Tibial artery (tissue), 4 donors: ENCODE data around the gene GP1BA.

ENCODE experiments used
- DNase-seq, 2 donors: peaks; one replicate each; pipeline ENCODE4 v3.0.0-alpha.2; 2019
- H3K27ac ChIP-seq, 2 donors: fragments of 200-600 bp; sonication (generic) in 1 of 2; 1 replicate in 1 of 2; 2 replicates in 1 of 2; pipeline ENCODE4 v1.5.1; 2018 to 2019; ENCODE audit warnings: mild to moderate bottlenecking in 1 of 2
- H3K27me3 ChIP-seq, 2 donors: fragments of 200-600 bp; sonication (generic) in 1 of 2; one replicate each; pipeline versions ENCODE4 v1.5.1 to v1.6.0; 2016 to 2019
- H3K36me3 ChIP-seq, 3 donors: fragments of 200-600 bp; sonication (generic) in 2 of 3; one replicate each; pipeline ENCODE4 v1.5.1; 2016 to 2019; ENCODE audit warnings: mild to moderate bottlenecking in 2 of 3
- H3K4me1 ChIP-seq, 4 donors: fragments of 200-600 bp; sonication (generic) in 2 of 4; 1 replicate in 3 of 4; 2 replicates in 1 of 4; pipeline ENCODE4 v1.5.1; 2016 to 2019
- H3K4me3 ChIP-seq, 2 donors: fragments of 200-600 bp; sonication (generic) in 1 of 2; 1 replicate in 1 of 2; 2 replicates in 1 of 2; pipeline ENCODE4 v1.5.1; 2018 to 2019; ENCODE audit warnings: mild to moderate bottlenecking in 2 of 2
- H3K9me3 ChIP-seq, 3 donors: fragments of 200-600 bp; sonication (generic) in 1 of 3; one replicate each; pipeline ENCODE4 v1.5.1; 2016 to 2019
- CTCF ChIP-seq, 2 experiments: fragments of 200-600 bp in 1 of 2; fragments of 450-650 bp in 1 of 2; IDR thresholded peaks; one replicate each; pipeline ENCODE4 v1.5.1; 2017 to 2019; ENCODE audit warnings: antibody characterized with exemption in 2 of 2, mild to moderate bottlenecking in 1 of 2, moderate library complexity in 1 of 2
- intact Hi-C: fragments of 100-400 bp; cut with DNase I; formaldehyde crosslinking; loops from one replicate; pipeline ENCODE4 v1.15.0; 2023; ENCODE audit warnings: low total_unique reads

Gene GP1BA

GRCh38 chr17:4931963-4932362, at the start of gene GP1BA:
Gene GP1BA (plus strand): TSS chr17:4932277. CDS start chr17:4932605, 328 bp downstream.
- Histone ChIP-seq H3K36me3 (peaks cover under 1 to 20% (median 3%) of the 10 kb centered on the region in 3 donors), H3K27ac (no peak within 1 kb of the TSS), H3K9me3 (no peaks in the 10 kb centered on the region), H3K4me1 (peaks cover 0 to 9% (median 0%) of the 10 kb centered on the region in 4 donors), H3K27me3 (no peaks in the 10 kb centered on the region), H3K4me3 (no peak within 1 kb of the TSS)
- intact Hi-C loops, result no loop called here
- no peak for TF ChIP-seq CTCF (IDR thresholded peaks at IDR 0.05)
- DNase-seq, result no peak

- Histone ChIP-seq H3K9me3 (no peaks in the 10 kb centered on the region), H3K36me3 (peaks cover 41 to 81% (median 45%) of the 10 kb centered on the region in 3 donors), H3K4me3 (no peak overlapping the region), H3K27ac (no peak overlapping the region), H3K4me1 (peaks cover 0 to 6% (median 0%) of the 10 kb centered on the region in 4 donors), H3K27me3 (no peaks in the 10 kb centered on the region)
- no peak for DNase-seq
- intact Hi-C loops, result loop anchor here (5.0 to 10.0 kb wide), 2 partner anchors 50 to 97 kb away; partner anchors contain the start of genes GLTPD2, MINK1 and VMO1
- TF ChIP-seq CTCF (IDR thresholded peaks at IDR 0.05), result no peak
These were observed 47.6 kb upstream of the GP1BA start for GRCh38 chr17:4884489-4884888.

GRCh38 chr17:4886830-4887229, 45.2 kb upstream of the GP1BA start:
- intact Hi-C loops, result loop anchor here (5.0 to 10.0 kb wide), 2 partner anchors 52 to 155 kb away; partner anchors contain the start of genes MED11 and MINK1
- Histone ChIP-seq H3K4me3 (no peak overlapping the region), H3K4me1 (peaks cover 0 to 4% (median 0%) of the 10 kb centered on the region in 4 donors), H3K27me3 (peaks cover 0 to 6% of the 10 kb centered on the region in 2 donors), H3K9me3 (no peaks in the 10 kb centered on the region), H3K36me3 (peaks cover 65 to 92% (median 68%) of the 10 kb centered on the region in 3 donors), H3K27ac (no peak overlapping the region)
- DNase-seq, result no peak
- no peak for TF ChIP-seq CTCF (IDR thresholded peaks at IDR 0.05)

GRCh38 chr17:4887581-4887980, 44.5 kb upstream of the GP1BA start:
- no peaks in the 10 kb centered on the region for H3K9me3 ChIP-seq
- no peak overlapping the region for H3K27ac ChIP-seq
- TF ChIP-seq CTCF (IDR thresholded peaks at IDR 0.05), result no peak
- intact Hi-C loops, result loop anchor here (5.0 to 10.0 kb wide), 2 partner anchors 53 to 155 kb away; partner anchors contain the start of genes MED11 and MINK1
- H3K4me3 ChIP-seq, result no peak overlapping the region
- H3K36me3 ChIP-seq, result peaks cover 72 to 93% (median 76%) of the 10 kb centered on the region in 3 donors
- DNase-seq, result no peak
- peaks cover 0 to 6% of the 10 kb centered on the region in 2 donors for H3K27me3 ChIP-seq
- H3K4me1 ChIP-seq, result no peaks in the 10 kb centered on the region

- Histone ChIP-seq H3K4me1 (no peaks in the 10 kb centered on the region), H3K36me3 (peaks cover 84 to 97% (median 90%) of the 10 kb centered on the region in 3 donors), H3K27me3 (peaks cover 0 to 6% of the 10 kb centered on the region in 2 donors), H3K9me3 (no peaks in the 10 kb centered on the region), H3K27ac (no peak overlapping the region), H3K4me3 (no peak overlapping the region)
- no peak for DNase-seq
- intact Hi-C loops, result no loop called here
- no peak for TF ChIP-seq CTCF (IDR thresholded peaks at IDR 0.05)
These were observed 40.4 kb upstream of the GP1BA start for GRCh38 chr17:4891411-4892410.
